Kidney capillary endothelial cell (primary cell): Measurements from ENCODE around the gene TPRG1L.
"Not testable (repeated sequence)": the region's sequence is repeated elsewhere in the genome, so short reads cannot be mapped to it uniquely, and the experiment has no call there.

ENCODE experiments used
- DNase-seq: peaks from one replicate; pipeline ENCODE4 v3.0.0-alpha.2; 2018; ENCODE audit warnings: low spot score

TPRG1L gene

DNA sequence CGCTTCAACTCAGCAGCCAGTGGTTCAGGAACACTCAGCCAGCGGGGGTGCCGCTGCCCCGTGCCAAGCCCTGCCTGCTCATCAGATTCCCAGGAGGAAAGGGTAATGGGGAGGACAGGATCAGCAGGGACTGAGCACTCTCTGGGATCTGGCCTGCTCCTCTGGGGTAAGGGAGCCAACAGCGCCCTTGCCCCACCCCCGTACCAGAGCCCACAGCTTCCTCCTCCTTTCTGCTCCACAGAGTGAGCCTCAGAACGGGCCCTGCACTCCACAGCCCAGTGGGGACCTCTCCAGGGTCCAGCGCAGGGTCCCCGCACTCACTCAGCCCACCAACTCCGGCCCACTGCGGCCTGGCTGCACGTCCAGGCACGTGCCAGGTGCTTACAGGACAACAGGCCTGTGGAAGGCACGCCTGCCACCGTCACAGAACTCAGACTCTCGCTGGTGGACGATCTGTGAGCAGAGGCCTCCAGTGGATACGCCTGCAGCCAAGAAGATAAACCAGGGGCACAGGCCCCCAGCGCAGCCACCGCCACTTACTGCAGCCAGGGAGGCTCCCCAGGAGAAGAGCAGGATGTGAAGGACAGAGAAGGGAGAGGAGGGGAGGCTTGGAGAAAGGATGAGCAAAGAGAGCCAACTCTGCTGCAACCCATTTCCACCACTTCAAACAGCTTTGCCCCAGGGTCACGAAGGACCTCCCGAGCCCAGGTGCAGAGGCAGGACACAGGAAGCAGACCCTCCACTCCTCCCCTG is 15.6 kb upstream of the TPRG1L start:
- DNase-seq: no peak

DNA sequence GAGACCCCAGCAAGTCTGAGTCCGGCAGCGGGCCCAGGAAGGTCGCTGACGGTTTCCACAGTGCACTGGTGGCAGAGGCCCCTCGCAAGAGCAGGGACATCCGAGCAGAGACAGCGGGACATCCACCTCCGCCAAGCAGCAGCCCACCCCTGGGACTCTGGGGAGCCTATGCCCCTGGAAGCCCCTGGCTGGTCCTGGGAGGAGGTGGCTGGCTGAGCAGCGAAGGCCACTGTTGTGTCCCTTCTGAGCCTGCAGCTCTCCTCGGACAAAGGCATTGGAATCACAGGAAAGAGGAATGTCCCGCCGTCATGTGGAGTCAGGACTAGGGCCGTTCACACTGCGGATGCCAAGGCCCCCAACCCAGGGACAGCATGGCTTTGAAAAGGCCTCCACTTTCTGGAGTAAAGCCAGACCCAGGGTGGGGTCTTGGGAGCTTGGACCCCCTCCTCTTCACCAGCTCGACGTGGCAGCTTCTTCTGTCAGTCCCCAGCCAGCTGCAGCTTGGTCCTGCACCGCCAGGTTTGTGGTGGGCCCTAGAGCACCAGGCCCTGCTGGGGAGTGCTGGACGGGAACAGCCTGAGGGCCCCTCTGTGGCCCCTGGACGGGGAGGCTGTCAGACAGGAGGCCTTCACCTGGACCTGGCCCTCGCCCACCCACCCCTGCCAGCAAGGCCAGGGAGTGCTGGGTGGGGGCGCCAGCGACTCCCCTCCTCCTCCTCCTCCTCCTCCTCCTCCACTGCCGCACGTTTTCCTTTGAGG is 14.9 kb upstream of the TPRG1L start:
- no peak for DNase-seq

DNA sequence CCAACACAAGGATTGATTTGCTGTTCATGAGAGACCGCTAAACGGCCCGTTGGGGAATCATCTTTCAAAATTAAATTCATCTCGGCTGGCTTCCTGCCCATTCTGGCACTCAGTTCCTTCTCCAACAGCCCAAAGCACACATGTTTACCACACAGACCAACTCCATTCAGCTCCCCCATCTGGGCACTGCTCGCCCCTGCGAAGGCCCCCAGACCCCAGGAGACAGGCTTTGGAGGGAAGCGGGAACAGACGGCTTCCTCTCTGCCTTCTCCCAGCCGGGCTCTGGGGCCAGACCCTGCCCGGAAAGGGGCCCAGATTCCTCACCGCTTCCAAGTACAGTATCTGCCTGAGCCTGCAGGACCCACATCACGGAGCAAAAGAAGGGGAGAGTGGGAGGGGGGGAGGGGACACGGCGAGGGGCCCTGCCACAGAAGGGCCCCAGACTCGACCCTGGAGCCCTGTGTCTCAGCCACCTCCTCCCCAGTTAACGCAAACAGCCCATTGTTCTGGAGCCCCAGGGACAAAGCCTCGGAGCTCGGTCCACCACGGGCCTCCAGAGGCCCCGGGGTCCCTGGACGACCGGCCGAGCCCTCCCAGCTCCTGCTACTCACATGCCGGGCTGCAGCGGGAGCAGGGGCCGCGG is 14.2 kb upstream of the TPRG1L start:
- no peak for DNase-seq

DNA sequence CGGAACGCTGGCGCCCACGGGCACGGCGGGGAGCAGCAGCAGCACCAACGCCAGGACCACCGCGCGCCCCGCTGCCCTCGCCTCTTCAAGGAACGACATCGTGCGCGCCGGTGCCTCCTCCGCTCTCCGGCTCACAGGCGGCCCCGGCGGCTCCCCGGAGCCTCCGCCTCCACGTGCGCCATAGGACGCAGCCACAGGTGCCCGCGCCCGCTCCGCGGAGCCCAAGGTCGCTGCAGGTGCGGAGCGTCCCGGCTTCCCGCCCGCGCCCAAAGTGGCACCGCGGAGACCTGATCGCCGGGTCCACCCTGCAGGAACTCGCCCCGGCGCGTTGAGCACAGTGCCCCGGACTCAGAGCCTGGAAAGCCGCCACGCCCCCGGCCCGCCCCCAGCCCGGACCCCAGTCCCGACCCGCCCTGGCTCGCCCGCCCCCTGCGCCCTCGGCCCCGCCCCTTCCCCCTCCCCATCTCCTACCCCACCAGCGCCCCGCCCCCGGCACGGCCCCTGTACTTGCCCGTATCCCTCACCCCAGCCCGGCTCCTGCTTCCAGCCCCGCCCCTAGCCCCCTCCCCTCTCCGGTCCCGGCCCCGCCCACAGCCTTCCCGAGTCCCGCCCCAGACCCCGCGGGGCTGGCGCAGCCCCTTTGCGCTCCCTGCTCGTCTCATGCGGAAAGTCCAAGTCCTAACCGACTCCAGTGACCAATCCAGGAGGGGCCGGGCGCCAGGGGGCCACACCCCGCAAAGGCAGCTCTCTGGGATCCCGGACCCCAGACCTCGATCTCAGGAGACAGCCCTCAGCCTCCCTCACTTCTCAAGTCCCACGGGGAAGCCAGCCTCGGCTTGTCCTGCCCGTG is 13.4 kb upstream of the TPRG1L start, which contains the start of gene MEGF6:
TSS of gene MEGF6 (minus strand) at position 339 of the 850 bp plus-strand sequence. CDS start at position 99, 240 bp downstream.
- no peak for DNase-seq

DNA sequence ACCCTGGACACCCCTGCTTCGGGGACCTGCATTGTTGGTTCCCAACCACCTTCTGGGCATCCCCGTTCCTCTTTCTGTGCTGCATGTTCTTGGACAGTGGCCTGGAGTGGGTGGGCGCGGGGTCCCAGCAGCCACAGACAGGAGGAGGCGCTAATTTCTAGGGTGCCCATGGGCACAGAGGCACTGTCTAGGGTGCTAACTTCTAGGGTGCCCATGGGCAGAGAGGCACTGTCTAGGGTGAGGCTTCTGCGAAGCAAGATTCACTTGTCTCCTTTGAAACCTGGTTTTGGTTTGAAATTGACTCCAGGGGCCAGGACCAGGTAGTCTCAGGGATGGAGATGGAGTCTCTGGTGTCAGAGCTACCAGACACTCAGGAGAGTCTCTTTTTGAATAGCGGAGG is 12.7 kb upstream of the TPRG1L start:
- no peak for DNase-seq

DNA sequence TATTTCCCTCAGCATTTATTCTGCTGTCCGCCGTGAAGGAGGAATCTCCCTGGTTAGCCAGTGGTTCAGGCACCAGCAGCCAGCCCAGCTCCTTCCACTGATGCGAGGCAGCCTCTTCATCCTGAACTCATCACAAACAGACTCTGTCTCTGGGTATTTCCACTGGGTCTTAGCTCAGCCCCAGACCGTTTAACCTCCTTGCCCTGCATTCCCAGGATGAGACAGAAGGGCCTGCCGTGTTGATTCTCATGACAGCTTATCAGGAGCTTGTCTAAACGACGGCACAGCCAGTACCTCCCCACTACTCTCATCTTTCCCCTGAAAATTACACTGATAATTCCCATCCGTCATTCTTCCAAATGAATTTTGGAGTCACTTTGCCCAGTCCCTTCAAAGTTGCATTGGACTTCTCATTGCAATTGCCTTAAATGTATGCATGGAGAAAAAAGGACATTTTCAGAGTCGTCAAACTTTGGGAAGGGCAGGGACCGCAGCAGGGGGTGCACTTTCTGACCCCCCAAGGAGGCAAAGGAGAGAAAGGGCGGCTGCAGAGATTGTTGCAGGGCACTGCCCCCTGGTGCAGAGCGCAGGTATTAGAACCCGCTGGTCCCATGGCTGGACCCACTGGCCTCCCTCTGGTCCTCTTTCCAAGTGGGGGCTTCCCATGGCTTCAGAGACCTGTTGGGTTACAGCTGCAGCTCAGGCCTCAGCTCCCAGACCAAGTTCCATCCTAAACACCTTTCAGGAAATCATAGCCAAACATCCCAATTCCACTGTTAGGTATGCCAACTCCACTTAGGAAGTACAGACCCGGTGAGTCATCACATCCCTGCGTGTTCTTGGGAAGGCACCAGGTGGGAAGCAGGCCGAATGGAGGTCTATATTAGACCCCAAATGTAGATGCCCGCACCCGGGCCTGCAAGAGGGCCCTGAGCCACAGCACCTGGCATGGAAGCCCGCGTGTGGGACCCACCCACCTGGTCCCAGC is 9.8 kb upstream of the TPRG1L start:
- no peak for DNase-seq

DNA sequence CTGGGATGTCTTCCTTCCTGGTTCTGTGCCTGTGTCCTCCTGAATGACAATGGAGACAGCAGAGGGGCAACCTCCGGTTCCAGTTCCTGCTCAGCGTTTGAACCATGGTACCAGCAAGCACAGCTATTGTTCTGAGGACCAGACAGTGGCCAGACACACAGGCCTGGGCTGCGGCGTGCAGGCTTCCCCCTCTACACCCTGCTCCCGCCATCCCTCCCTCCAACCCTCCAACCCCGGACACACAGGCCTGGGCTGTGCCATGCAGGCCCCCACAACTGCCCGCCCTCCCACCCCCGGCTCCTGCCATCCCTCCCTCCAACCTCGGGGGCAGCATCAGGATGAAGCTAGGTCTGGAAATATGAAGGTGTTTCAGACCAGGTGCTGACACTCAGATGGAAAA is 8.0 kb upstream of the TPRG1L start:
- no peak for DNase-seq

DNA sequence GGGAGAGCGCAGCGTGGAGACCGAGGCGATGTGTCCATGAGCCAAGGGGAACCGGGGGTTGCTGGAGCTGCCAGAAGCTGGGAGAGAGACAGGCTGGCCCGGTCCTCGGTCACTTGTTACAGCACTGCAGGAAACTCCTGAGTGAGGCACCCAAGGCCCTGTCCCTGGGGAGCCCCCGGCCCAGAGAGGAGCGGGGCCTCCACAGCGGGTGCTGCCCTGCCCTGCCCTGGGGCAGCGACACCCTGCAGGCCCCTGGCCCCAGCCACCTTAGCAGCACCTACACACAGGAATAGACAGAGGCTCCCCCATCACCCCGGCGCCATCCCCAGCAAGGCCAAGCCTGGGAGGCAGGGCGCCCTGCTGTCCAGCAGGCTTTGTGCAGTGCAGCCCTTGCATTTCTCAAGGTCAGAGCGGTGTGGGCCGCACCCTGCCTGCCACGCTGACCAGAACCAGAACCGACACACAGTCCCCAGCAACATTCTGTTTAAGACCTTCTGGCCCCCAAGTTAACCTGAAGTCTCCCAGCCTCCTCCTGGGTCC is 6.9 kb upstream of the TPRG1L start:
- no peak for DNase-seq

DNA sequence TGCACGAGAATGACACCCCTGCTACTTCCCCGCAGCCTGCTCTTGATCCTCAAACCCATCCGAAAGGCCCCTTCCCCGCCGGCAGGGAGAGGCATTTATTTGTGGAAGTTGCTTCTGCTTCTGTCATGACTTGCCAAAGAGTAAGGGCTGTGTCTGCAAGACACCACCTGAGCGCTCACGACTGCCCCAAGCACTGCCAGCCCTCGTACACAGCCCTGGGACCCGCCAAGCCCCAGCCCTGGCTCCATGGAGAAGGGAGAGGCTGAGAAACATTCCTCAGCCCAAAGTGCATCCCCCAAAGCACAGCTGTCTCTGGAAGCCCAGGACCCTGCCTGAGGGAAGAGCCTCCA is 6.3 kb upstream of the TPRG1L start:
- DNase-seq: no peak

DNA sequence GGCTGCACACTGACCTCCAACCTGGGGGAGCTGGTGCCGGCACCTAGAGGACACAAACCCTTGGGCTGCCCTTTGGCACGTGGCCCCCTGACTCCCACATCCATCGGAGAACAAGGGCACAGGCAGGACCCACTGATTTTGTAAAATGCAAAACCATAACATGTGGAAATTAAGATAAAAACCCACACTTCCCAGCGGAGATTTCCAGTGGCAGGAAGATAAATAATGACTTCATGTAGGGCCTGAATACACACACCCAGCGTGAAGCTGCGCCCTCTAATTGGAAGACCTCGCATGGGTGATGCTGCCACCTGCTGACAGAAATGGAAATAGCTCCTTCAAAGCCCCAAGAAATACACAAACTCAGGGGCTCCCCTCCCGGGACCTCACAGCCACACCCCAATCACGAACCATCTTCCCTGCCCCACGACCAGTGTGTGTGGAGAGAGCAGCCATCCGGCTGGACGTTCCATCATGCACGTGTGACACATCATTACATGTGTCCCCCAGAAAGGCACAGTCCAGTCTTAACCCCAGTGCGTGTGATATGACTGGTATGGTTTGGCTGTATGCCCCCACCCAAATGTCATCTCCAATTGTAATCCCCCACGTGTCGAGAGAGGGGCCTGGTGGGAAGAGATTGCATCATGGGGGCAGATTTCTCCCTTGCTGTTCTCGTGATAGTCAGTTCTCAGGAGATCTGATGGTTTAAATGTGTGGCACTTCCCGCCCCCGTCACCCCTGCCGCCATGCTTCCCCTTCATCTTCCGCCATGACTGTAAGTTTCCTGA is 5.7 kb upstream of the TPRG1L start:
- DNase-seq: peak; percentile 66

DNA sequence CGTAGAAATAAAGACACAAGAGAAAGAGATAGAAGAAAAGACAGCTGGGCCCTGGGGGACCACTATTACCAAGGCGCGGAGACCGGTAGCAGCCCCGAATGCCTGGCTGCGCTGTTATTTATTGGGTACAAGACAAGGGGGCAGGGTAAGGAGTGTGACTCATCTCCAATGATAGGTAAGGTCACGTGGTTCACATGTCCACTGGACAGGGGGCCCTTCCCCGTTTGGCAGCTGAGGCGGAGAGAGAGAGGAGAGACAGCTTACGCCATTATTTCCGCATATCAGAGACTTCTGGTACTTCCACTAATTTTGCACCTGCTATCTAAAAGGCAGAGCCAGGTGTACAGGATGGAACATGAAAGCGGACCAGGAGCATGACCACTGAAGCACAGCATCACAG is 4.1 kb upstream of the TPRG1L start:
- no peak for DNase-seq

DNA sequence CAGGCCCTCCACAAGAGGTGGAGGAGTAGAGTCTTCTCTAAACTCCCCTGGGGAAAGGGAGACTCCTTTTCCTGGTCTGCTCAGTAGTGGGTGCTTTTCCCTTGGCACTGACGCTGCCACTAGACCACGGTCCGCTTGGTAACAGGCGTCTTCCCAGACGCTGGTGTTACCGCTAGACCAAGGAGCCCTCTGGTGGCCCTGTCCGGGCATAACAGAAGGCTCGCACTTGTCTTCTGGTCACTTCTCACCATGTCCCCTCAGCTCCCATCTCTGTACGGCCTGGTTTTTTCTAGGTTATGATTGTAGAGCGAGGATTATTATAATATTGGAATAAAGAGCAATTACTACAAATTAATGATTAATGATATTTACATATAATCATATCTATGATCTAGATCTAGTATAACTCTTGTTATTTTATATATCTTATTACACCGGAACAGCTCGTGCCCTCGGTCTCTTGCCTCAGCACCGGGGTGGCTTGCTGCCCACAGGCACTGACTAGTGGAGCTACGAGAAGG is 3.6 kb upstream of the TPRG1L start:
- DNase-seq: peak; percentile 23

DNA sequence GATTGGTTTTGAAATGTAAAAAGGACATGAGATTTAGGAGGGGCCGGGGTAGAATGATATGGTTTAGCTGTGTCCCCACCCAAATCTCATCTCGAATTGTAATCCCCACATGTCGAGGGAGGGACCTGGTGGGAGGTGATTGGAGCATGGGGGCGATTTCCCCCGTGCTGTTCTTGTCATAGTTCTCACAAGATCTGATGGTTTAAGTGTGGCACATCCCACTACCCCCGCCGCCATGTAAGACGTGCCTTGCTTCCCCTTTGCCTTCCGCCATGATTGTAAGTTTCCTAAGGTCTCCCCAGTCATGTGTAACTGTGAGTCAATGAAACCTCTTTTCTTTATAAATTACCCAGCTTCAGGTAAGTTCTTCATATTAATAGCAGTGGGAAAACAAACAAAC is 2.7 kb upstream of the TPRG1L start:
- DNase-seq: not testable (repeated sequence)

DNA sequence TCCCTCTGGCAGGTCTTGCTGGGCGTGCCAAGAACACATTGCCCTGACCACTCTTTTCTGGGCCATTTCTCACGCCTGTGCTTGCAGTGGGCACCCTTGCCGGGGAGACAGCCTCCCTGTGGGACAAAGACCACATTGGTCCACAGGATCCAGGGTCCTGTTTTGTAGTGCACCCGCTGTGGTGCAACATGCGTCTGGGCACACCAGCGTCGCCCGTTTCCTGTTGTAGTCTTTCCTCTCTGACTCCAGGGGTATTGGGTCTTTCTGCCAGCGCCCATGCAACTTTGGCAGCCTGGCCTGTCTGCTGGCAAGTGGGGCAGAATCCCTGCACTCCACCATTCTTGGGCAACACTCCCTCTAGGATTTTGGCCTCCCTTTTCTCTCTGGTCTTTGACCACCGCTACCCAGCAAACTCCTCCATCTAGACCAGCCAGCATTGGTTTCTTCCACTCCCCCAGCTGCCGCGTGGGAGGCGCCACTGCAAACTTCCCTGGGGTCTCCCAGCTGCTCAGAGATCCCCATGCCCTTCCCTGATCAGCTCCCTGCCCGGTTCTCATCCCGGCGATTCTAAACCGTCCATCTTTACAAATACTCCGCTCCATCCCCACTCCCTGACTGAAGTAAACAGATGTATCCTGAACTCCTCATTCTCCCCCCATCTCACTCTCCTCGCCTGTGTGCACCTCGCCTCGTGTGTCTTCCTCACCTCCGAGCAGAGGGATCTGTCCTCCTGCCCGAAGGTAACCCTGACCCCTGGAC is 1.2 kb upstream of the TPRG1L start:
- DNase-seq: no peak

DNA sequence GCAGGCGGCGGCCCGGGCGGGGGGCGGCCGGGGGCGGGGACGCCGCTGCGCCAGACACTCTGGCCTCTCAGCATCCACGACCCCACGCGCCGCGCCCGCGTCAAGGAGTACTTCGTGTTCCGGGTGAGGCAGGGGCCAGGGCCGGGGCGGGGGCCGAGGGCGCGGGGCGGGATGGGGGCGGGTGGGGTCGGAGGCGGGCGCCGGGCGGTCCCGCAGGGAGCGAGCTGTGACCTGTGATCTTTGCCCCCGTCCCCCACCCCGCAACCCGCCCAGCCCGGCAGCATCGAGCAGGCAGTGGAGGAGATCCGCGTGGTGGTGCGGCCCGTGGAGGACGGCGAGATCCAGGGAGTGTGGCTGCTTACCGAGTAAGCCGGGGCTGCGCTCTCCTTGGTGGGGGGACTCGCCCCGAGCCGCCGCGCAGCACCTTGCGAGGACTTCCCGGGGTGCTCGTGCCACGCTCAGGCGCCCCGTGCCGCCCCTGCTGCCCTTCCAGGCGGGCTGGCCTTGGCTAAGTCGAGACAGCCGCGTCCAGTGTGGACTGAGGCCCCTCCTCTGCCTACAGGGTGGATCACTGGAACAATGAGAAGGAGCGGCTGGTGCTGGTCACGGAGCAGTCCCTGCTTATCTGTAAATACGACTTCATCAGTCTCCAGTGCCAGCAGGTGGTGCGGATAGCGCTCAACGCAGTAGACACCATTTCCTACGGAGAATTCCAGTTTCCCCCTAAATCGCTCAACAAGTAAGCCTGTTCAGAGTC is 514 bp downstream of the TPRG1L start:
- peak; percentile 26 for DNase-seq

DNA sequence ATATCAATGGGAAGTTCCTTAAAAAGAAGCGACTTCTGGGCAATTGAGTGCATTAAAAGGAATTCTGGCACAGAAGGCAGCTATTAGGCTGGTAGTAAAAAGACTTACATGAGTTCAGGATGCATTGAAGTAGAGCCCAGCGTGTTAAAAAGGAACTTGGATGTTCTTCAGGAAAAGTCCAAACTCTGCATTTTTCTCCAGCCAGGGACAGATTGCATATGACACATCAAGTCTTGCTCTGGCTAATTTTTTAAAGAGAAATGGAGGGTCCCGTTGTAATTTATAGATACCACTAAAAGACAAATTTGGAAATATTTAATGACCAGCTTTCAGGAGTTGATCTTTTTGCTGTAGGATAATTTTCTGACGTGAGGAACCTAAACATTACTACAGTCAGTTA is 1.2 kb downstream of the TPRG1L start:
- DNase-seq: no peak

DNA sequence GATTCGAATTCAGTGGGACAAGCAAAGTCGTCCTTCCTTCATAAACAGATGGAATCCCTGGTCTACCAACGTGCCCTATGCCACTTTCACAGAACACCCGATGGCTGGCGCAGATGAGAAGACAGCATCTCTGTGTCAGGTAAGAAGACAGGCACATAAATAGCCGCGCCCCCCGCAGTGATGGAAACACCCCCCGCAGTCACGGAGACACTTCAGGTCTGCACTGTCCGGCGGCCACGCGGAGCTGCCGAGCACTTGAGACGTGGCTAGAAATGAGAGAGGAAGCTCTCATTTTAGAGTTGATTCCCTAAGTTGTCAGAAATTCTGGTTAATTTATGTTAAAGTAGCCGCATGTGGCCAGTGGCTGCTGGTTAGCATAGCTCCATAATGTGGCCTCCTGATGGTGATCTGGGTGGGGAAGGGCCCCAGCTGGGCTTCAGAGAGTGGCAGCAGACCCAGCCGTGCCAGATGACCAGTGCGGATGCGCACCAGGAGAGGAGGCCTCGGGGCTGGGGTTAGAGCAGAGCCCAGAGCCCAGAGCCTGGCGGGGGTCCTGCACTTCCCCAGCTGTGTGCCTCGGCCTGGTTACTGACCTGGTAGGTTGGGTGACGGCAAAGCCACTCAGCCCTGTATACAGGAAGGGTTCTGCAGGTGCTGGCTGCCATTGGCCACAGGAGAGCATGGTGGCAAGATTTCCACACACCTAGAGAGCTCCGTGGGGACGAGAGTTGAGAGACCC is 2.9 kb downstream of the TPRG1L start:
- DNase-seq: no peak
